Esophagus squamous epithelium (tissue), 4 donors: ENCODE results near the gene IRS1.

Experiments
- POLR2A ChIP-seq, 4 donors: fragments of 450-650 bp; IDR thresholded peaks; one replicate each; pipeline ENCODE4 v1.6.1; 2017; ENCODE audit warnings: antibody characterized with exemption in 4 of 4, mild to moderate bottlenecking in 4 of 4, moderate library complexity in 3 of 4
- TF ChIP-seq, protein P1 (sequence below), 6 experiments: fragments of 450-650 bp in 4 of 6; fragments of 200-600 bp in 2 of 6; sonication (generic) in 2 of 6; IDR thresholded peaks; one replicate each; pipeline ENCODE4 v1.5.1; 2016 to 2019; ENCODE audit warnings: antibody characterized with exemption in 6 of 6, mild to moderate bottlenecking in 4 of 6, moderate library complexity in 4 of 6

DNA sequence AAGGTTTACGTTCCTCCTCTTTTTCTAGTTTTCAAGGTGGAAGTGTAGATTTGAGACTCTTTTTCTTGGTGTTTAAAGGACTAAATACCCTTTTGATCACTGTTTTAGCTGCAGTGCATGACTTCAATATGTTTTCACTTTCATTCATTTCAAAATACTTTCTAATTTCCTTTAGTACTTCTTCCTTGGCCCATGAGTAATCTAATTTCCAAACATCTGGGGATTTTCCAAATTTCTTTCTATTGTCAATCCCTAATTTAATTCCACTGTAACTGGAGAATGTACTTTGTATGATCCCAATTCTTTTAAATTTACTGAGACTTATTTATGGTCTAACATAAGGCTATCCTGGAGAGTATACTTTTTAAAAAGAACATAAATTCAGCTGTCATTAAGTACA lies 32.4 kb upstream of the IRS1 start:
- TF ChIP-seq, protein P1, sequence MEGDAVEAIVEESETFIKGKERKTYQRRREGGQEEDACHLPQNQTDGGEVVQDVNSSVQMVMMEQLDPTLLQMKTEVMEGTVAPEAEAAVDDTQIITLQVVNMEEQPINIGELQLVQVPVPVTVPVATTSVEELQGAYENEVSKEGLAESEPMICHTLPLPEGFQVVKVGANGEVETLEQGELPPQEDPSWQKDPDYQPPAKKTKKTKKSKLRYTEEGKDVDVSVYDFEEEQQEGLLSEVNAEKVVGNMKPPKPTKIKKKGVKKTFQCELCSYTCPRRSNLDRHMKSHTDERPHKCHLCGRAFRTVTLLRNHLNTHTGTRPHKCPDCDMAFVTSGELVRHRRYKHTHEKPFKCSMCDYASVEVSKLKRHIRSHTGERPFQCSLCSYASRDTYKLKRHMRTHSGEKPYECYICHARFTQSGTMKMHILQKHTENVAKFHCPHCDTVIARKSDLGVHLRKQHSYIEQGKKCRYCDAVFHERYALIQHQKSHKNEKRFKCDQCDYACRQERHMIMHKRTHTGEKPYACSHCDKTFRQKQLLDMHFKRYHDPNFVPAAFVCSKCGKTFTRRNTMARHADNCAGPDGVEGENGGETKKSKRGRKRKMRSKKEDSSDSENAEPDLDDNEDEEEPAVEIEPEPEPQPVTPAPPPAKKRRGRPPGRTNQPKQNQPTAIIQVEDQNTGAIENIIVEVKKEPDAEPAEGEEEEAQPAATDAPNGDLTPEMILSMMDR (IDR thresholded peaks at IDR 0.05): no peak
- no peak for TF ChIP-seq POLR2A (IDR thresholded peaks at IDR 0.05)
